Measurements from ENCODE around the gene DUSP10.

Gene DUSP10

DNA sequence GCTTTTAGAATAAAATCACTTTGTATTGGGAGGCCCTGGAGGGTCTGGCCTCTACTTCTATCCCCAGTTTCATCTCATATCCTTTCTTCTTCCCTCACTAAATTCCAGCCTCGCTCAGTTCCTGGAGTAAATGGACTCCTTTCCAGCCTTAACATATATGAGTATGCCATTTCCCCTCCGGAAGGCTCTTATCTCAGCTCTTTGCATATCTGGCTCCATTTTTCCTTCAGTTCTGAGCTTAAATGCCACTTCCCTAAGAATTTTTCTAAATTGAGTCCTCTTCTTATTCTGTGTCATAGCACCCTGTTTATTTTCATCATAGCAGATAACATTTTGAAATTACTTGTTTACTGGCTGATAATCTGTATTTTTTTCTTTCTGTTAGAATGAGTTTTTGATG lies 20.2 kb upstream of the DUSP10 start:
- DNase-seq: no peak

DNA sequence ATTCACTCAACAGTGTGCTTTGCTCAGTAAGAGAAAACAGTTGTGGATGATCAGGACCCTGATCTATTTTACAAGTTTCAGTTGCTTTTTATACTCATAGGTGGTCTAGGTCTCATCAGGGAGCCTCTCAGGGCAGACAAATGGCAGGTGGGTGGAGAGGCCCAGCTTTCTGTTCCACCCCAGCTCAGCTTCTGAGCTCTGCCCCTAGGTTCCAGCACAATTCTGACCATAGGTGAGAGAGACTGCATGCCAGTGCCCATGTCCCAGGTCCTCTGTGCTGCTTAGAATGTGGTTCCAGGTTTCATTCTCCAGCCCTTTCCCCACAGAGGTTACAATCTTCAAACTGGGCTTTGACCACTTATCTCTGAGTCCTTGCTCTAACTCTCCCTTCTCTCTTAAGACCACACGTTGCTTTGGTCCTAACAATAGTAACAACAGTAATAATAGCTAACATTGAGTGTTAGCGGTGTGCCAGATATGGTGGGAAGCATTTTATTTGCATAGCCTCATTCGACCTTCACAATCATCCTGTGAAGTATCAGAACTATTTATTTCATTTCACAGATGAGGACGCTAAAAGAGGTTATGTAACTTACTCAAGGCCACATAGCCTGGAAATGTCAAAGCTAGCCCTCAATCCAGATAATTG lies 19.6 kb upstream of the DUSP10 start:
- no peak for DNase-seq

DNA sequence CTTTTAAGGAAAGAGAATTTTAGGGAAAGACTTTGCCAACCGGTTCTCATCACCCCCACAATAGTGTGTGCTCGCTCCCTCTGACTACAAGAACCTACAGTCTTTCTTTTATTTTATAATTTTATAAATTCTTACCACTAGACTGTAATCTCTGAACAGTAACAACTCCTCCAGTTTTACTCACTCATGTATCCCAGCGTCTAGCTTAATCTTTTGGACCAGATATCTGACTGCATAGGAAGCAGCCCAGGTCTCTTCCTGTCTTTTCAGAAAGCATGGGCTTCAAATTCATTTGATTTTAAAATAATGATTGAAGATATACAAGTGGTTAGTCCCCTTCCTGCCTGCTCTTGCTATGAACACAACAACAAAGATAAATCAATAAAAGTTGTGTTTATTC lies 19.0 kb upstream of the DUSP10 start:
- no peak for DNase-seq

DNA sequence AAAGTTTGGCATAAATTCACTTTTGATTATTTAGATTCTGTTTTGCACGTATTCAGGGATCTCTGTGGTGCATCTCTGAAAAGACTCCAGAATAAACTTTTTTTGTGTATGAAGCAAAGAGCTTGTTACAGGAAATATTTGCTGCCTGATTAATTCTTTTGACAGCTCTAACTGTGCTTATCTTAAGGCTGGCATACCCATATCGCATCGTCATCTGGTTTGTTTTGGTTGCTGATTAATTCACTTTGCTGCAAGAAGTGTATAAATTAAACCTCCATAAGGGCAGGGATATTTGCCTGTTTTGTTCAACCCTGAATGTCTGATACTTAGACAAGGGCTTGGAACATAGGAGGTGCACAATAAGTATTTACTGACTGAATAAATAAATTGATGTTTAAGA lies 17.5 kb upstream of the DUSP10 start:
- no peak for DNase-seq

DNA sequence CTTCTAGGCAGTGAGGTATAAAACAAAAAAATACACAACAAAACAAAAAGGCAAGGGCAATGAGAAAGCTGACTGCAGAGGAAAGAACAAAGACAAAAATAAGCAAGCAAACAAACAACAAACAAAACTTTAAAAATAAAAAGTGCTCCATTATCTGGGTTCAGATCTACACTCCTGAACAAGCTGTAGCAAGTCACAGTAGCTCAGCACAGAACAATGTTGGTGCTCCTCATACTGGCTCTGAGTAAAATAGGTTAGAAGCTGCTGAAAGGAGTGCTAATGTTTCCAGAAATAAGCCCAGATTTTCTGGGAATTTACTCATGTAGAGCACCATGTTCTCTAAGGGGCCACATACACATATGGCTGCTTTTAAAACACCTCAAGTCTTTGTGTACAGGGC lies 16.6 kb upstream of the DUSP10 start:
- no peak for DNase-seq

- no peak for DNase-seq
Observed at GRCh38 chr1:221756830-221757551, 15.1 kb upstream of the DUSP10 start.

- DNase-seq: no peak
Observed at GRCh38 chr1:221753828-221754188, 11.9 kb upstream of the DUSP10 start.

DNA sequence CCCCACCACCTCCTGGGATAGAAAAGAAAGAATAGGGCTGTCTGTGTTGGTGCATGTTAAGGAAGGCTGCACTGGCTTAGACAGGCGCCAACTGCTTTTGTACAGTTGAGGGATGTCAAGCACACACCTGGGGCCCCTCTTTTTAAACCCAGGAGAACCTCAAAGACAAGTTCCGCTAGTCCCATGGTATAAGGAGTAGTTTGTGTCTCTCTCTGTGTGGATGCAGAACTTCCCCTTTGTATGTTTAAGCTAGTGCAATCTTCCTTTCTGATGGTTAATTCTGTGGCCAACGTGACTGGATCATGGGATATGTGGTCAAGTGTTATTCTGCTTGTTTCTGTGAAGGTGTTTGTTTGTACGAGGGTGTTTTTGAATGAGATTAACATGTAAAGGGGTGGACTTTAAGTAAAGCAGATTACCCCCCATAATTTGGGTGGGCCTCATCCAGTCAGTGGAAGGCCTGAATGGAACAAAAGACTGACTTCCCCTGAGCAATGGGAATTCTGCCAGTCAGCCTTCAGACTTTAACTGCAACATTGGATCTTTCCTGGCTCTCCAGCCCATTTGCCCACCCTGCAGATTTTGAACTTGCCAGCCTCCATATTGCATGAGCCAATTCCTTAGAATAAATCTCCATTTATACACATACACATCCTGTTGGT lies 9.5 kb upstream of the DUSP10 start:
- no peak for DNase-seq

- DNase-seq: no peak
Observed at GRCh38 chr1:221748981-221749380, 7.1 kb upstream of the DUSP10 start.

GRCh38 chr1:221747839-221748238 lies 6.0 kb upstream of the DUSP10 start:
- no peak for DNase-seq

DNA sequence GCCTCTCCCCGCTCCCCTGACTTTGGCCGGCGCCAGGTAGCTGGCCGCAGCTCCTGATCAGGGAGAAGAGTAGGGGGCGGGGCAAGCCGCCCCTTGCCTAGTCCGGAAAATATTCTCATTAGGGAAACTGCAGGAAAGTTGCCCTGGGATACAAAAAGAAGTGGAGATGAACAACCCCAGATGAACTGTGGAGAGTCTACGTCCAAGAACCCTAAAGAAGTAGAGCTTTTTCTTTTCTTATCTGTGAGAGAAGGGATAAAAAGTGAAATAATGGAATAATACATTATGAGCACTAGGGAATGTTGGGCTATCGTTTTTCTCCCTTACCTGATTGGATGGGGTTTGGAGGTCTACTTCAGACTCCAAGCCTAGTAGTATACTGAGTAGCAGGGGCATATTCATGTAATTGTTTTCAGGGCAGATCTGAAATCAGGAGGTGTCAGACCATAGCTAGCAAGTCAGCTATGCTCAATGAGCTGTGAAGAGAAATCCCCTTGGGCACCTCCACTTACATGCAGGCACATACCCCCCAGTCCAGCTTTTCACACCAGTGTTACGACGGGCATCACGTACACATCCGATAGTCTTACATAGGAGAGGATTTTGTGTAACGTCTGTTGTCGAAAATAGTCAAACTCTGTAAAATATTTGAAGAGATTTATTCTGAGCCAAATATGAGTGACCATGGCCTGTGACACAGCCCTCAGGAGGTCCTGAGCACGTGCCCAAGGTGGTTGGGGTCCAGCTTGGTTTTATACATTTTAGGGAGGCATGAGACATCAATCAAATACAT lies 1.7 kb upstream of the DUSP10 start:
- DNase-seq: no peak

- DNase-seq: peak; percentile 83
Observed at GRCh38 chr1:221742555-221743415, 896 bp upstream of the DUSP10 start.

DNA sequence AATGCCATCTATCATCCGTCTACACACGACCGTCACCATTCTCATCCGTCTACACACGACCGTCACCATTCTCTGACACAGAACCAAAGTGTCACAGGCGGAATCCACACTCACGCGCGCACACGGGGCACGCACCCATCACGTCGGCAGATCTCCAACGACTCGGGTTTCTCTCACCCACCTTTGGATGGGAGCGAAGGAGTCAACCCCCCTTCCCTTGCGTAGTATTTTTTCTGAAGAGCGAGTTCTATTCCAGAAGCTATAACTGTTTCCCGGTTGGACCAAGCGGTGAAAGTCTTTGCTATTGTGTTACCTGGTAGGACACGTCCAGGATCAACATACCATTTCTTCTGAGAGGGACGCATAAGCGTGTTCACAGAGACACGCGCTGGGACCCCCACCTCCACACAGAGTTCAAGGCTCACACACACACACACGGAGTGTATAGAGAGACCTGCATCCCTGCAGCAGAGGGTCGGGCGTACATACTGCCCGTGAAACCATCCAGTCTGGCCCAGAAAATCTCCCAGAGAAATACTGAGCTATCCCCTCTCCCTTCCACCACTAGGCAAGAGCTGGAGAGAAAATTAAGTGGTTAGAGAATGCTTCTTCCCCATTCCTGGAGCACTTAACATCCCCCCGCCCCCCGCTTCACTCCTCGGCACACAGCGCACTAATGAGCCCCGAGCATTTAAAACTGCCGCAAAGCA lies 741 bp downstream of the DUSP10 start:
- peak; percentile 46 for DNase-seq

GRCh38 chr1:221740369-221740992 lies 1.4 kb downstream of the DUSP10 start:
- no peak for DNase-seq

- DNase-seq: no peak
Observed at GRCh38 chr1:221739677-221740025, 2.2 kb downstream of the DUSP10 start.

DNA sequence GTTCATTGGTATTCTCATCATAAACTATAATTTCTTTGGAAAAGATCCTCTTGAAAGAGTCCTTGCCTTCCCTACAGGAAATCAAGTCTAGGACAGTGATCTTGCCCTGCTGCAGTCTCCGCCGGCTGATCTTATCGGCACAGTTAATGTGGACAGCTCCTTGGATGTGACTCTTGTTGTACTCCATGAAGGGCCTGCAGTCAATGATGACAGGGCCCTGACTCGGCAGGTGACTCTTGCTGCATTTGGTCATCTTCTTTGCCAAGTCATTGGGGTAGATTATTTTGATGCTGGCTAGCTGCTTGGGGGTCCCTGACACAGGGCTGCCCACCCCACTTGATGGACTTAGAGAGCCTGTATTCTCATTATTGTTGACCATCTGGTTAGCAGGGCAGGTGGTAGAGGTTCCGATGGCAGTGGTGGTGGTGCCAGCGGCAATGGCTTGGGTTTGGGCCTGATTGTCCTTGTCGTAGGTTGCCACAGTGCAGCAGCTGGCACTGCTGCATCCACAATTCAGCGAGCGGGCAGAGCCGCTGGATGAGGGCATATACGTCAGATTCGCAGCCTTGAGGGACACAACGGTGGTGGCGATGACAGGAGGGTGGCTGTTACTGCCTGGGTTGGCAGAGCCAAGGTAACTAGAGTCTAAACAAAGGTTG lies 2.7 kb downstream of the DUSP10 start:
- DNase-seq: no peak

GRCh38 chr1:221736714-221737113 lies 5.2 kb downstream of the DUSP10 start:
- no peak for DNase-seq

DNA sequence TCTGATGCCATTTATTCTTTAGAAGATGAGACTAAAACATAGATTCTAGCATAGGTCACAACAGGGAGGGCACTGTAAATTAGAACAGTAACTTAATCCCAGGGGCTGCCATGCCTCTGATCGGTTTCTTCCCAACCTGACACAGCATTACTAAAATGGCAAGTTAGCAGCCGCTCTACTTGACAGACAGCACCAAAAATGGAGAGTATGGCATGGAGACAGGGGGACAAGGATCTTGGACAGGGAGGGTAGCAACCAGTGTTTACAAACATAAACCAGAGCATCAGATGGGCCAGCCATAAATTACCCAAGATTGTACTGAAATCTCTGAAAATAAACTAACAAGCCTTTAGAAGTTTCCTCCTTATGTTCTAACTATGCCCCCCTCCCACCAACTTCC lies 5.9 kb downstream of the DUSP10 start:
- no peak for DNase-seq

DNA sequence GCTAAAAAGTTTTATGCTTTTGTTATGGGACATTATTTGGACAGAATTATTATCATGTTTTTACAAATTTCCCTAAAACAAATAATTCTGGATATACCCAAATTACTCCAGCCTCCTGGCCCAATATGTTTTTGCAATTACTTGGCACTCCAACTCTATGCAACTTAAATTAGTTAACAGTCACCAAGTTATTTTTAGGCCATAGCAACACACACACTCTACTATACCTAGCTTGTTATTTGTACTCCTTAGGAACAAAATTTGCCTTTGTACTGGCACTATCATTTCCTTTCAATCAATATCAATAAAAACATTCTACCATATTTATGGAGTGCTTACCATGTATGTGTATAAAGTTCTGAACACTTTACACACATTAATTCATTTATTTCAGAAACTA lies 7.7 kb downstream of the DUSP10 start:
- no peak for DNase-seq

- DNase-seq: no peak
Observed at GRCh38 chr1:221732052-221732451, 9.8 kb downstream of the DUSP10 start.

DNA sequence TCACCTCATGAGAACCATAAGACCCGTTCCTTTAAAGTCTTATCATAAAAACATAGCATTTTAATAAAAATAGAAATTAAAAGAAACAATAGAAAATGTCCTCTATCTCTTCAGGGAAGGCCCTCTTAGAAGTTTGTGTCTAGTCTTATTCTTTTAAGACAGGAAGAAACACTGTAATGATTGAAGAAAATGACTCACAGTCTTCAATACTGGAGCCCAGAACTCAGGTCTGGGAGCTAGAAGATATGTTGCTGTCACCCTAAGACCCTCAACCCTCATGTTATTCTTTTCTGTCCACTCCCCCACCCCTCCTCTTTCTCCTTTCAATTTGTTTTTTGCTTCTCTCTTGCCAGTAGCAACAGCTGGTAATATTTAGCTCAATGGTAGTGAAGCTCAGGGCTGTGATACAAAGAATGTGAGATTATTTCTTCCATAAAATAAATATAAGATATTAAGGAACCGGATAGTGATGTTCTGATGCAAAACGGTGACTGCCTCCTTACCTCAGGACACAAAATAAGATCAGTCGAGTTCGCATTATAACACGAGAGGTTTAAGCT lies 12.0 kb downstream of the DUSP10 start:
- no peak for DNase-seq

Measured in CD4-positive, alpha-beta T cell treated with Interleukin-17A for 4 hours (primary cell).